Vagina (tissue), 2 donors: ENCODE measurements around the gene NUDT16L1.

ENCODE experiments used
- POLR2A ChIP-seq, 2 donors: fragments of 450-650 bp; IDR thresholded peaks; one replicate each; pipeline ENCODE4 v1.6.1; 2017; ENCODE audit warnings: antibody characterized with exemption in 2 of 2, mild to moderate bottlenecking in 2 of 2, moderate library complexity in 2 of 2
- POLR2AphosphoS5 ChIP-seq, 2 donors: sonication (generic); formaldehyde crosslinking; IDR thresholded peaks; one replicate each; pipeline ENCODE4 v1.9.0; 2017; ENCODE audit warnings: antibody characterized with exemption in 2 of 2, mild to moderate bottlenecking in 2 of 2, low read depth in 1 of 2; ENCODE audit not compliant: insufficient read depth in 1 of 2

DNA sequence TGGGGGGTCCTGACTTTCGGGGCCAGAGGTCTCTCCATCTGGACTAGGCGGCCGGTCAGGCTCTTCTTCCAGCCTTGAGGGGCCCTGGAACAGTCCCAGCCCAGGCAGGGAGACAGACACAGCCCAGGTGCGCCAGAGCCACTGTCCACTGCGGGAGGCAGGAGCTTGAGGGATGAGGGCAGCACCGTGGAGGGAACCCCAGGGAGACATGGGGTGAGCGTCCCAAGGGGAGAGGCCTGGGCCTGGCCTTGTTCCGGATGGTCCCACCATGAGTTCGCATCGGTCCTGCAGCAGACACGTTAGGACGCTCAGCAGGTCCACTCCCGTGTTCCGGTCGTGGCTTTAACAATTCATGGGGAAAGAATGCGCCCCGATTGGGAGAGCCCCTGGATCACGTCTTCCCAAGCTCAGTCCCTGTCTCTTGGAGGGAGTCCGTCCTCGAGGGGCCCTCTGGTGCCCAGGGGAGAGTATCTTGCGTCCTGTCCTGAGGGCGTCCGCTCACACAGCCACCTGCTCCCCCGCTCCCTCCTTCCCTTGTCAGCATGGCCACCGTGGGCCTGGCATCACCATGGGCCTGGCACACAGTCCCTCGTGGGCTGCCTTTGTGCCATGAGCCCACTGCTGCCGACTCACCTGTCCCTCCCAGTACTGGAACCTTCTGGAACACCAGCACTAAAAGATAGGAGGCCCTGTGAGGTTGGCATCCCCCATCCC lies 6.7 kb upstream of the NUDT16L1 start:
- TF ChIP-seq POLR2A (IDR thresholded peaks at IDR 0.05) (no peak), POLR2AphosphoS5 (IDR thresholded peaks at IDR 0.05; ENCODE audit: insufficient read depth in 1 of 2, low read depth in 1 of 2) (no peak)
